ENCODE measurements around the gene REEP1.

REEP1 gene, protein sequence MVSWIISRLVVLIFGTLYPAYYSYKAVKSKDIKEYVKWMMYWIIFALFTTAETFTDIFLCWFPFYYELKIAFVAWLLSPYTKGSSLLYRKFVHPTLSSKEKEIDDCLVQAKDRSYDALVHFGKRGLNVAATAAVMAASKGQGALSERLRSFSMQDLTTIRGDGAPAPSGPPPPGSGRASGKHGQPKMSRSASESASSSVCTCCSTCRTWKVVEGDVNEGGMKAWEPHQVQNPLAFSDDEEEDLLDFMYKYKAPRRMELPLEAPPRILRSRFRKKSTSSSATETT

GRCh38 chr2:86337244-86337835 lies at the start of gene REEP1:
Gene REEP1, minus strand, starts transcription at chr2:86337626. Its CDS starts 116 bp downstream, at chr2:86337510.
- no peak for DNase-seq

- DNase-seq = no peak
Measured at GRCh38 chr2:86383844-86384243, 46.4 kb upstream of the REEP1 start.

DNA sequence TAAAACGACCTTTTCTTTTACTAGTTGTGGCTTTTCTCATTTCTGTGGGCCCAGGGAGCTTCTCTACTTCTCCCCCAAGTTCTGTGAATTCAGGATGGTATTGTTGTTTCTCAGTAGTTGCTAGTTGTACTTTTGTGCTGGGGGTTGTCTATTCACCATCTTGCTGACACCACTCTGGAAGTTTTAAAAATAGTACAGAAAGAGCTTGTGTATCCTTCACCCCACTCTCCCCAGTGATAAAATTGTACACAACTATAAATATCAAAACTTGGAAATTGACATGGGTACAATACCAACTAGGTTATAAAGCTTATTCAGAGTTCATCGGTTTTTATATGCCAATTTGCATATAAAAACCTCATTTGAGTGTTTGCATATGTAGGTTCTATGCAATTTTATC lies 45.3 kb upstream of the REEP1 start:
- DNase-seq = no peak

DNA sequence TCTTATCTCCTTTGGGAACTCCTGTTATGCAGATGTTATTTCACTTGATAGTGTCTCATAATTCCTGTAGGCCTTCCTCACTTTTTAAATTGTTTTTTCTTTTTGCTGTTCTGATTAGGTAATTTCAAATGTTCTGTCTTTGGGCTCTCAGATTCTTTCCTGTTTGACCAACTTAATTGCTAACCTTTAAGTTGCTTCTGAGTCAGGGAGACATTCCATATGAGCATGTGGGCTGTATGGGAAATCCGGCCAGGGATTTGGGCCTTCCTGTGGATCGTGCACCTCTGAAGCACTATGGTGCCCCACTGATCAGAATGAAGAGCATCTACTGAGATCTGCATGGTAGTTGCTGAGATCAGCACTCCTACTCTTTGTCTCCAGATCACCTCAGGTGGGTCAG lies 44.7 kb upstream of the REEP1 start:
- DNase-seq = no peak

- DNase-seq = no peak
Measured at GRCh38 chr2:86378469-86378868, 41.0 kb upstream of the REEP1 start.

GRCh38 chr2:86375623-86376022 lies 38.2 kb upstream of the REEP1 start:
- no peak for DNase-seq

GRCh38 chr2:86372641-86373502 lies 35.4 kb upstream of the REEP1 start:
- no peak for DNase-seq

DNA sequence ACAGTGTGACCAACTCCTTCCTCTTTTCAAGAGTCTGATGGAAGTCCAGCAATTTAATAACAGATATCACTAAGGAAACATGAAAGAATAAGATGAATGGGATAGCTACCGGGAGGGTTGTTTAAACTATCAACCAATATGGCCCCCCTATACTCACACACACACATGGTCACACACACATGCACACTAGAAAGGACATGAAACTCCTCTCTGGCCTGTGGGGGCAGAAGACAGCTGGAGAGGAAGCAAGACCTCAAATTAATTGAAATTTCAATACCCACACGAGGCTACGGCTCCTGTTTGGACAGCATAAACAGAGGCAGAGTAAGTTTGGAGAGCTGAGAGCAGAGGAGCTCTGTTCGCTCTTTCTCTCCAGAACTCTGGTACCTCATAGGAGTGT lies 34.7 kb upstream of the REEP1 start:
- no peak for DNase-seq

GRCh38 chr2:86371527-86371926 lies 34.1 kb upstream of the REEP1 start:
- no peak for DNase-seq

DNA sequence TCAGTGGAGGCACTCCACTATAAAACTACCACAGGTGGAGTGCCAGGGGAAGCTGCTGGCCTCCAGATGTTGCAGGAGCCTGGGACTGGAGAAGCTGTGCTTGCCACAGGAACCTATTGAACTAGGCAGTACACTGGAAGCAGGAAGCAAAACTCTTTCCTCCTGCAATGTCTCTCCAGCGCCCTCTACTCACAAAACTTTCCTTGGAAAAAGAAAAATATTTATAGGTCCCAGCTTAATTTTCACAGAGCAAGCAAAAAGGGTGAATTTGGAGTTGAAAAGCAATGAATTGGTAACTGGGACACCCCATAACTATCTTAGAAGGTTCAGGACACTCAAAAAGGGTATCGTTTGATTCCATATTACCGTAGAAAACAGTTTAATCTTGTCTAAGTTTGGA lies 33.2 kb upstream of the REEP1 start:
- no peak for DNase-seq

DNA sequence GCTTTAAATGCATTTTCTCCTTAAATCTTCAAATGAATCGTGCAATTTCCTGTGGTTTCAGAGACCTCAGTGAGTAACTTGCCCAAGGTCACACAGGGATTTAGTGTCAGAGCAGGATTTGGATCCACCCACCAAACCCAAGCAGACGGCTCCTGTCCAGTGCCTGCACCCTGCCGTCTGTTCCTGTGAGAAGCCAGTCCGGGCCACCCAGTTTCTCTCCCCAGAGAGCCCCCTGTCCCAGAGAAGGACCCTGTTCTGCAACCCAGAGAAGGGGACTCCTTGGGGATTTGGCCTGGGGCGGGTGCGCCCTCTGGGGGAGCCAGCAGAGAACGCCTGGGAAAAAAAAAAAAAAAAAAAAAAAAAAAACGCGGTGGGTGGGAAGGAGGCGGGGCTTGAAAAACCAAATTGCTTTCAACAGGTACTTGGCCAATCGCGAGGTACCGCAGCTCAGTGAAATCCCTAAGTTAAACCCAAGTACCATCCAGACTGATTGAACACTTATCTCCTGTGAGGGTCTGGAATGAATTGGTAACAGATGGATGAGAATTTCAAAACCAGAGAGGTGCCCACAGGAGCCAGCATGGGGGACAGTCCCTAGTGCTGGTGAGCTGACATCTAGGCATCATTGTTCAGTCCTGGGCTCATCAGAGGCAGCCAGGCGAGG lies 30.9 kb upstream of the REEP1 start:
- peak; percentile 26 for DNase-seq

- DNase-seq = no peak
Measured at GRCh38 chr2:86367499-86367777, 30.0 kb upstream of the REEP1 start.

- DNase-seq = no peak
Measured at GRCh38 chr2:86366651-86367498, 29.4 kb upstream of the REEP1 start.

GRCh38 chr2:86364894-86365293 lies 27.5 kb upstream of the REEP1 start:
- DNase-seq = no peak

DNA sequence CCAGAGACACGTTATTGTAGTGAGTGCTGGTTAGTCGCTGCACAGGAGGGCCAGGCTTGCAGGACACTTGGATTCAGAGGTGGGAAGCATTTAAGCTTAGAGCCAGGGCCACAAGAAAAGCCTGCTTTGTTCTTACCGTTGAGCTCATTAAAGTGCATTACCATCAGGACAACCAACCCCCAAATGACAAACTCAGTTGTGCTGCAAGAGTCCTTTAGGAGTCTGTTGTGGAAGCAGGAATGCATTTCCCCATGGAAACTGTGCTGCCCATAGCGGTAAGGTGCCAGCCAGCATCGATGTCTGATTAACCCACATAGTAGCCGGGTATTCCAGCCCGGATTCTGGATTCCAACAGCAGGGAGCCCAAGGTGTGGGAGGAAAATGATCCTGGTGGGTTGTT lies 23.4 kb upstream of the REEP1 start:
- no peak for DNase-seq

- no peak for DNase-seq
Measured at GRCh38 chr2:86358957-86359356, 21.5 kb upstream of the REEP1 start.

GRCh38 chr2:86357392-86357963 lies 20.1 kb upstream of the REEP1 start:
- DNase-seq = no peak

DNA sequence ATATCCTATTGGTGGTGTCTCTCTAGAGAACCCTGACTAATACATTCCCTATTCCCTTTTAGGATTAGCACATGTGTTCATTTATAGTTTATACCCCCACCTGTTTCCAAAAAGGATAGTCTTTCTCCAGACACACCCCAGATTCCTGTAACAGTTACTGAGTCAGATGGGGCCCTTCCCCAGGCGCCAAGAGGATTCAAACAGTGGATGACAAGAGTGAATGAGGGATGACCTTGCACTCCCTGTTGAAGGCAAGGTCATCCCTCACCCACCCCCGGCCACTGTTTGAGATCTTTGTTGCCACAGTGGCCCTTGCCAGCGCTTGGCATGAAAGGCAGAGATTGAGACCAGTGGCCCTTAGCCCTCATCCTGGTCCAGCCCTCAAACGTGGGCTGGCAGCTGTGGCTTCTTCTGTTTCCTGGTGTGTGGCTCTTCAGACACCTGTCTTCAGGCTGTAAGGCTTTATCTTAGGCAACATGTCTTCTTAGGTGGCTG lies 15.3 kb upstream of the REEP1 start:
- DNase-seq = no peak

DNA sequence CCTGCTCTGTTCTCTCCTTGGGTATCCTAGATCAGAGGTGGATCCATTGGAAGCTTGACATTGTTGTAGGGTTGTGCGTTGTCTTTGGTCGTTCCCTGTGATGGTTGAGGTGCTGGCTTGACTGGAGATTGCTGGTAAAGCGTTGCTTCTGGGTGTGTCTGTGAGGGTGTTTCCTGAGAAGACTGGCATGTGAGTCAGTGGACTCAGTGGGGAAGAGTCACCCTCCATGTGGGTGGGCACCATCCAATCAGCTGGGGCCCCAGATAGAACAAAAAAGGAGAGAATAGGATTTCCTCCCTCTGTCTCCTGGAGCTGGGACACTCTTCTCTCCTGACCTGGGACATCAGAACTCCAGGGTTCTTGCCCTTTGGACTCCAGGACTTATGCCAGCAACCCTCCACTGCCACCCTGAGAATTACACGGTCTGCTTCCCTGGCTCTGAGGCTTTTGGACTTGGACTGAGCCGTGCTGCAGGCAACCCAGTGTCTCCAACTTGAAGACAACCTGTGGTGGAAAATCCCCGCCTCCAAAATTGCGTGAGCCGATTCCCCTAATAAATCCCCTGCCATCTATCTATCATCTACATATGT lies 14.8 kb upstream of the REEP1 start:
- DNase-seq = no peak

DNA sequence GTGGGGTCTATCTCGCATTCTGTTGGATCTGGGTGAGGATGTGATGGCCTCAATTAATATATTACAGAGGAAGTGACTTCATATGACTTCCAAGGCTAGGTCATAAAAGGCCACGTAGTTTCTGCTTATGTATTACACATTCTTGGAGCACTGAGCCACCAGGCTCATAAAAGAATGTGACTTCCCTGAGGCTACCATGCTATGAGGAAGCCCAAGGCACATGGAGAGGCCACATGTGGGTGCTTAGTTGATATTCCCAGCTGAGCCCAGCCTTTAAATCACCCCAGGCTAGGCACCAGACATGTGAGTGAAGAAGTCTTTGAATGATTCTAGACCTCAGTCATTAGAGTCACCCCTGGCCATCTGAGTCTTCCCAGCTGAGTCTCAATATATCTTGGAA lies 13.3 kb upstream of the REEP1 start:
- no peak for DNase-seq

DNA sequence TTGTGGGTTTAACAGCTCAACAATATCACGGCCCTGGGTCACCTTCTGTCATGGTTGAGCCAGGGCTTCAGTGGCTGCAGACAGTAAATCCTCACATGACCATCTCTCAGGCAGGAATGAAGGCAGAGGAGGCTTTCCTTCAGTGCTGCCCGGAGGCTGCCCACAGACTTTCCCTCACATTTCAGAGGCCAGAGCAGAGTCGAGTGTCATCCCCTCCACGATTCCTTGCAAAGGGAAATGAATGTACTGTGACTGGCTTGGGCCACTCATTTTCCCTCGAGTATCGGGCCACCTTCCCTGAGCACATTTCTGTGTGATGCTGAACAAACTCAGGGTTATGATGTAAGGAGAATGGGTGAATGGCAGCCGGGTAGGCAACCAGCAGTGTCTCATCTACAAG lies 10.0 kb upstream of the REEP1 start:
- DNase-seq = no peak

Data from activated CD8-positive, alpha-beta memory T cell treated with anti-CD3 and anti-CD28 coated beads, Interleukin-2, amount 50 U/mL, for 4 hours (primary cell).